Measurements from ENCODE around the gene H3-3A. TPM values are rescaled to one million over a fixed set of nuclear protein-coding genes. Genes with fewer than 3 reads are reported as not detected.

H3-3A gene
- total and polyA plus RNA-seq, 2 donors (not counting 1 experiment from before 2014, with no cell fraction given) = 86.2 to 312 TPM

DNA sequence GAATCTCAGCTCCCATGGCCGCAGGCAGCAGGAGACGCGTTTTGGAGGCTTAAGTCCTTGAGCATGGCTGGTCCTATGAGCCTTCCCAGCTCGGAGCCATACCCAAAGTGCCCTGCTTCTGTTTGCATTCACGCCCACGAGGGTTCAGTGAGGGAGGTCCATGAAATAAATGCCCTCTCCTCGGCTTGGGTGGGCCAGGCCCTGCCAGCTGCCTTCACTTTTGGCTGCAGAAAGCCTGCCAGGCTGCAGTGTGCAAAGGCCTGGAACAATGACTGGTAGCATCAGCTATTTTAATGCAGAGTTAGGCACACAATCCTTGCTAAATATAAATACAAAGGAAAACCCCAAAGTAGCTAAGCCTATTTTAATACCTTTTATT is 49.4 kb downstream of the H3-3A start:
- Histone ChIP-seq H3K4me3 (replicated peaks in 1 of 4; ENCODE audit: control extremely low read depth in 1 of 4, insufficient read depth in 1 of 4, low read depth in 3 of 4, low read length in 4 of 4) (no peak overlapping the region), H3K9me3 (ENCODE audit: control insufficient read depth, insufficient read depth, low read depth, low read length) (no peaks in the 10 kb centered on the region), H2AFZ (ENCODE audit: low read length) (no peak overlapping the region), H3K27me3 (ENCODE audit: control insufficient read depth, insufficient read depth, low read length) (no peaks in the 10 kb centered on the region), H3K79me2 (ENCODE audit: control insufficient read depth, insufficient read depth, low read length) (no peaks in the 10 kb centered on the region), H3K27ac (ENCODE audit: insufficient read depth, low read length) (no peak overlapping the region), H4K20me1 (ENCODE audit: control insufficient read depth, extremely low read depth, insufficient read depth, low read length) (no peaks in the 10 kb centered on the region), H3K36me3 (ENCODE audit: control insufficient read depth, insufficient read depth, low read length) (no peaks in the 10 kb centered on the region), H3K9ac (ENCODE audit: insufficient read depth, low read length) (no peak overlapping the region), H3K4me2 (ENCODE audit: extremely low read depth, insufficient read depth, low read length) (no peak overlapping the region), H3K4me1 (ENCODE audit: control insufficient read depth, extremely low read depth, insufficient read depth, low read length) (peaks cover 7% of the 10 kb centered on the region)
- DNase-seq (ENCODE audit: low read depth in 2 of 2) = no peak
- TF ChIP-seq EZH2 (IDR thresholded peaks at IDR 0.05; ENCODE audit: low read length, missing control alignments) = no peak
- TF ChIP-seq, protein P1, sequence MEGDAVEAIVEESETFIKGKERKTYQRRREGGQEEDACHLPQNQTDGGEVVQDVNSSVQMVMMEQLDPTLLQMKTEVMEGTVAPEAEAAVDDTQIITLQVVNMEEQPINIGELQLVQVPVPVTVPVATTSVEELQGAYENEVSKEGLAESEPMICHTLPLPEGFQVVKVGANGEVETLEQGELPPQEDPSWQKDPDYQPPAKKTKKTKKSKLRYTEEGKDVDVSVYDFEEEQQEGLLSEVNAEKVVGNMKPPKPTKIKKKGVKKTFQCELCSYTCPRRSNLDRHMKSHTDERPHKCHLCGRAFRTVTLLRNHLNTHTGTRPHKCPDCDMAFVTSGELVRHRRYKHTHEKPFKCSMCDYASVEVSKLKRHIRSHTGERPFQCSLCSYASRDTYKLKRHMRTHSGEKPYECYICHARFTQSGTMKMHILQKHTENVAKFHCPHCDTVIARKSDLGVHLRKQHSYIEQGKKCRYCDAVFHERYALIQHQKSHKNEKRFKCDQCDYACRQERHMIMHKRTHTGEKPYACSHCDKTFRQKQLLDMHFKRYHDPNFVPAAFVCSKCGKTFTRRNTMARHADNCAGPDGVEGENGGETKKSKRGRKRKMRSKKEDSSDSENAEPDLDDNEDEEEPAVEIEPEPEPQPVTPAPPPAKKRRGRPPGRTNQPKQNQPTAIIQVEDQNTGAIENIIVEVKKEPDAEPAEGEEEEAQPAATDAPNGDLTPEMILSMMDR (conservative IDR thresholded peaks at IDR 0.05 in 1 of 2, IDR thresholded peaks at IDR 0.05 in 1 of 2; ENCODE audit: low read depth in 1 of 2, low read length in 2 of 2) = no peak

DNA sequence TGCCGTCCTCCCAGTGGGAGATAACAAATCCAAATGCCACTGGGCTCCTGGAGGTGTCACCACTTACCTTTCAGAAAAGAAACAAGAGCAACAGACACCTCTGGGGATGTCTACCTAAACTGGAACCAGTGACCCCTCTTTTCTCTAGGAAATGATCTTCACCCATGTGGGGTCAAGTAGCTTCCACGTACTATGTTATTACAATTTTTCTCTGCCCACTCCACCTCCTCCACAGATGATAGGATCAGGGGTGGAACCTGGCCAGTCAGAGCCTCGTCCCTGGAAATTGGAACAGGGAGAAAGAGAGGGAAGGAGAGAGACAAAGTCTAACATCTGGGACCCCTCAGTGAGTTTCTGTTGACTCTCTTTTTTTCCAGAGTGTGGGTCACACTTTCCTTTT is 50.1 kb downstream of the H3-3A start:
- Histone ChIP-seq H3K4me1 (ENCODE audit: control insufficient read depth, extremely low read depth, insufficient read depth, low read length) (peaks cover 7% of the 10 kb centered on the region), H2AFZ (ENCODE audit: low read length) (no peak overlapping the region), H3K9ac (ENCODE audit: insufficient read depth, low read length) (no peak overlapping the region), H3K79me2 (ENCODE audit: control insufficient read depth, insufficient read depth, low read length) (no peaks in the 10 kb centered on the region), H3K27me3 (ENCODE audit: control insufficient read depth, insufficient read depth, low read length) (no peaks in the 10 kb centered on the region), H4K20me1 (ENCODE audit: control insufficient read depth, extremely low read depth, insufficient read depth, low read length) (no peaks in the 10 kb centered on the region), H3K4me2 (ENCODE audit: extremely low read depth, insufficient read depth, low read length) (no peak overlapping the region), H3K4me3 (replicated peaks in 1 of 4; ENCODE audit: control extremely low read depth in 1 of 4, insufficient read depth in 1 of 4, low read depth in 3 of 4, low read length in 4 of 4) (no peak overlapping the region), H3K27ac (ENCODE audit: insufficient read depth, low read length) (no peak overlapping the region), H3K36me3 (ENCODE audit: control insufficient read depth, insufficient read depth, low read length) (no peaks in the 10 kb centered on the region), H3K9me3 (ENCODE audit: control insufficient read depth, insufficient read depth, low read depth, low read length) (no peaks in the 10 kb centered on the region)
- DNase-seq (ENCODE audit: low read depth in 2 of 2) = no peak
- TF ChIP-seq, protein P1 (conservative IDR thresholded peaks at IDR 0.05 in 1 of 2, IDR thresholded peaks at IDR 0.05 in 1 of 2; ENCODE audit: low read depth in 1 of 2, low read length in 2 of 2) = no peak
- TF ChIP-seq EZH2 (IDR thresholded peaks at IDR 0.05; ENCODE audit: low read length, missing control alignments) = no peak

DNA sequence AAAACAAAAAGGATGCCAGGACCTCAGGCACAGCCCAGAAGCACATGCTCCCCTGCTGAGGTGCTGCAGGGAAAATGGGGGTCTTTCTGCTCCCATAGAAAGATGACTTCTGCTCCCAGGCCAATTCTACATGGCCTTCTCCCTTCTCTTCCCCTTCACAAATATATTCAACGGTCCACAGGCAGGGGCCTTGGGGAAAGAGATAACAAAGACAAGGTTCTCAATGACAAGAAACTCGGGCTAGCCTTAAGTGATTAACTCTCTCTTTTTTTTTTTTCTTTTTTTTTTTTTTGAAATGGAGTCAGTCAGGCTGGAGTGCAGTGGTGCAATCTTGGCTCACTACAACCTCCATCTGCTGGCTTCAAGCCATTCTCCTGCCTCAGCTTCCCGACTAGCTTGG is 54.2 kb downstream of the H3-3A start:
- TF ChIP-seq, protein P1 (conservative IDR thresholded peaks at IDR 0.05 in 1 of 2, IDR thresholded peaks at IDR 0.05 in 1 of 2; ENCODE audit: low read depth in 1 of 2, low read length in 2 of 2) = no peak
- no peak for TF ChIP-seq EZH2 (IDR thresholded peaks at IDR 0.05; ENCODE audit: low read length, missing control alignments)
- no peak for DNase-seq (ENCODE audit: low read depth in 2 of 2)
- H3K4me1 ChIP-seq (ENCODE audit: control insufficient read depth, extremely low read depth, insufficient read depth, low read length) = no peaks in the 10 kb centered on the region

More for the DNA sequence above, 54.2 kb downstream of the H3-3A start:
- H3K4me3 ChIP-seq (replicated peaks in 1 of 4; ENCODE audit: control extremely low read depth in 1 of 4, insufficient read depth in 1 of 4, low read depth in 3 of 4, low read length in 4 of 4) = no peak overlapping the region
- no peaks in the 10 kb centered on the region for H3K36me3 ChIP-seq (ENCODE audit: control insufficient read depth, insufficient read depth, low read length)
- no peaks in the 10 kb centered on the region for H3K9me3 ChIP-seq (ENCODE audit: control insufficient read depth, insufficient read depth, low read depth, low read length)
- H3K9ac ChIP-seq (ENCODE audit: insufficient read depth, low read length) = no peak overlapping the region
- H3K4me2 ChIP-seq (ENCODE audit: extremely low read depth, insufficient read depth, low read length) = no peak overlapping the region
- H3K27ac ChIP-seq (ENCODE audit: insufficient read depth, low read length) = no peak overlapping the region
- H3K27me3 ChIP-seq (ENCODE audit: control insufficient read depth, insufficient read depth, low read length) = no peaks in the 10 kb centered on the region
- no peaks in the 10 kb centered on the region for H3K79me2 ChIP-seq (ENCODE audit: control insufficient read depth, insufficient read depth, low read length)
- H4K20me1 ChIP-seq (ENCODE audit: control insufficient read depth, extremely low read depth, insufficient read depth, low read length) = no peaks in the 10 kb centered on the region
- no peak overlapping the region for H2AFZ ChIP-seq (ENCODE audit: low read length)
